D721Med (cell line): Measurements from ENCODE around the gene KCTD15.
A peak's percentile ranks its signal among the peaks of the same experiment; 100 is the strongest.

Experiments
- DNase-seq: peaks from one replicate; pipeline ENCODE4 v3.0.0; 2011; ENCODE audit warnings: low spot score; ENCODE audit not compliant: insufficient read length
- FAIRE-seq: peaks from 2 replicates; lab custom pipeline; 2011; peaks lifted over from hg19 to GRCh38; lab: Jason Lieb, UNC
- CTCF ChIP-seq: IDR thresholded peaks from 2 replicates; pipeline ENCODE4 v1.5.1; 2012; ENCODE audit warnings: mild to moderate bottlenecking, control low read depth; ENCODE audit not compliant: insufficient read depth; ENCODE audit errors: missing control alignments

KCTD15 gene

GRCh38 chr19:33777351-33777750 lies 19.3 kb upstream of the KCTD15 start:
- TF ChIP-seq CTCF, result no peak
- no peak for DNase-seq
- FAIRE-seq, result no peak

GRCh38 chr19:33777753-33778088 lies 18.9 kb upstream of the KCTD15 start:
- no peak for TF ChIP-seq CTCF
- FAIRE-seq (no peak), DNase-seq (no peak)

GRCh38 chr19:33778089-33778791 lies 18.4 kb upstream of the KCTD15 start:
- peak; percentile 100 for TF ChIP-seq CTCF
- FAIRE-seq (no peak), DNase-seq (peak; percentile 95)

GRCh38 chr19:33779849-33780248 lies 16.8 kb upstream of the KCTD15 start:
- DNase-seq (no peak), FAIRE-seq (no peak)
- TF ChIP-seq CTCF, result no peak

- DNase-seq, result no peak
- TF ChIP-seq CTCF, result no peak
- FAIRE-seq, result no peak
Observed at GRCh38 chr19:33780251-33780650, 16.4 kb upstream of the KCTD15 start.

- peak; percentile 76 for DNase-seq
- no peak for FAIRE-seq
- TF ChIP-seq CTCF, result no peak
Observed at GRCh38 chr19:33780746-33781145, 15.9 kb upstream of the KCTD15 start.

- no peak for FAIRE-seq
- TF ChIP-seq CTCF, result no peak
- DNase-seq, result no peak
Observed at GRCh38 chr19:33781415-33781935, 15.2 kb upstream of the KCTD15 start.
